DMS53 (cell line): Measurements from ENCODE around the gene NPAS3.

ENCODE experiments used
- DNase-seq: peaks from one replicate; lab custom pipeline; 2025; lab: John Stamatoyannopoulos, UW

NPAS3 gene

GRCh38 chr14:33836203-33836899, 897.7 kb downstream of the NPAS3 start:
- DNase-seq: no peak

- no peak for DNase-seq
Measured at GRCh38 chr14:33836900-33837577, 898.4 kb downstream of the NPAS3 start.

GRCh38 chr14:33837943-33838683, 899.4 kb downstream of the NPAS3 start:
- no peak for DNase-seq

- peak; percentile 72 for DNase-seq
Measured at GRCh38 chr14:33839193-33840076, 900.8 kb downstream of the NPAS3 start.

GRCh38 chr14:33840797-33841196, 902.1 kb downstream of the NPAS3 start:
- DNase-seq: no peak

GRCh38 chr14:33842299-33842698, 903.6 kb downstream of the NPAS3 start:
- no peak for DNase-seq

- DNase-seq: no peak
Measured at GRCh38 chr14:33844118-33844517, 905.4 kb downstream of the NPAS3 start.

DNA sequence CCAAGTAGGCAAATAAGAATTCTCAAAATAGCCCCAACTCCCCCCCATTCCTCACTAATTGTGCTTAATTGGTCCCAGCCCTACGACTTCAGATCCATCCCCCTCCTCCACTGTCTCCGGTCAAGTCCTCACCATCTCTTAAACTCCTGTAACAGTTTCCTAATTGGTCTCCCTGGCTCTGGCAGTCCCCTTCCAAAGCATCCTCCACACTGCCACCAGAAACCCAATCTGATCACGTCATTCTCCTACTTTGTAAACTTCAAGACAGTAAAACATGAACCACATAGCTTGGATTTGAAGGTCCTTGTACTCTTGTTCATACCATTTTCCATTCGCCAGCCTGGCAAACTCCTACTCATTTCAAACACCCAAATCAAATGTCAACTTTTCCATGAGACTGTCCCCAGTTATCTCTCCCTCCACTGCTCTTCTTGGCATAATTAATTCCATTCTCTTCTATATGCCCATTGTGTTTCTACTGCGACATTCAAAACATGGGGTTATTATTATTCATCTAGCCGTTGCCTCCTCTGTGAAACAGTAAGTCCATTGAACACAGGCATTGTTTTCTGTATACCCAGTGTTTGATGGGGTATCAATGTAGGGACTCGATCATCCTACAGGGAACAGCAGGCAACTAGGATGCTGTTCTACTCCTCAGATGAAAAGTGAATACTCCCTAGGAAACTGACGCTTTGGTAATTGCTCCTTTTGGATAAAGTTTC, 907.6 kb downstream of the NPAS3 start:
- no peak for DNase-seq

DNA sequence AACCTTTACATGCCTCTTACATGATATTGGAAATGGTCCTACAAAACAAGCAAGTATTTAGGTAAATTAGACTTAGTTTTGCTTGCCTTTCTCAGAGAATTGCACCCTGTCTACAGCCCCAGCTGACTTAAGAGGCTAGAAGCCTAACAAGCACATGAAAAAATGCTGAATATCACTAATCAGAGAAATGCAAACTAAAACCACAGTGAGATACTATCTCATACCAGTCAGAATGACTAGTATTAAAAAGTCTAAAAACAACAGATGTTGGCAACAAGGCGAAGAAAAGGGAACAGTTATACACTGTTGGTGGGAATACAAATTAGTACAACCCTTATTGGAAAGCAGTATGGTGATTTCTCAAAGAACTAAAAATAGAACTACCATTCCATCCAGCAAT, 908.4 kb downstream of the NPAS3 start:
- no peak for DNase-seq

DNA sequence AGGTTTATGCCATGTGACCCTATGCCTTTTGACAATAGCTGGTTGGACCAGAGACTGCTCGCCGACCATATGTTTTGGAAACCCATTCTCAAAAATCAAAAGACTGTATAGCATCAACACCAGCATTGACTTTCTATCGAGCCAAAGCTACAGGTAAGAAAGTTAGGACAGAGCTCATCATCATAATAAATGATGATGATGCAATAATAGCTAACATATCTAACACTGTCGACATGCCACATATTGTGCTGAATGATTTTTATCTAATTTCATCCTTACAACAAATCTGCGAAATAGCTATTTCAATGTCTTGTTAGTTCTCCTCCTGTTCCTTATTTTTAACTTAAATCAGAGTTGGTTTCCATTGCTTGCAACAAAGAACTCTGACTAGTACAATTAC, 909.3 kb downstream of the NPAS3 start:
- DNase-seq: no peak

DNA sequence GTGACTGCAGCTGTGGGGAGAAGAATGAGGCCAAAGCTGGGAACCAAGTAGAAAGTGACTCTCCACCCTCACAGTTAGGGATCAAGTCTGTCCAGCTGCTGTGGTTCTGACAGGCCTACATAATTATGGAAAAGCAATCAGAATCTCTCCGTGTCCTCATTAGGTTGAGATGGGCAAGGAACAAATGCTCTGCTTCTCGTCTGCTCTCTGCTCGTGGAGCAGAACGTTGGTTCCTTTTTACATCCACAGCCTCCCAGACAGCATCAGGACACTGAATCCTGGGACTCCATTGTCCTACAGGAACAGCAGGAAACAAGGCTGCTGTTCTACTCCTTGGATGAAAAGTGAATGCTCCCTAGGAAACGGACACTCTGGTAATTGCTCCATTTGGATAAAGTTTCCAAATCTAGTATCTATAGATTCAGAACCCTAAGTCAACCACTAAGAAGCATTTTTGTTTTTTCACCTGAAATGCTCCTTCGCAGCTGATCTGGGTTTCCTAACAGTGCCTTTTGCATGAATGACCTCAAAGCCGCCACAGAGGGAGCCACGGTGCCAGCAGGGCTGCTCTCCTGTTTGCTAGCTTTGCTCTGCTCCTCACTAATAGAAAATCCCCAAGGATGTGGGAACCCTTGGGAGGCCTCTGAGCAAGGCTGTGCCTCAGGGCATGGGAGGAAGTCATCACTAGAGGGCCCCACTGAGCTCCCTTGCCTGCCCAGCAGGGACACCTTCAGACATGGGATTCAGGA, 910.2 kb downstream of the NPAS3 start:
- DNase-seq: peak; percentile 91

DNA sequence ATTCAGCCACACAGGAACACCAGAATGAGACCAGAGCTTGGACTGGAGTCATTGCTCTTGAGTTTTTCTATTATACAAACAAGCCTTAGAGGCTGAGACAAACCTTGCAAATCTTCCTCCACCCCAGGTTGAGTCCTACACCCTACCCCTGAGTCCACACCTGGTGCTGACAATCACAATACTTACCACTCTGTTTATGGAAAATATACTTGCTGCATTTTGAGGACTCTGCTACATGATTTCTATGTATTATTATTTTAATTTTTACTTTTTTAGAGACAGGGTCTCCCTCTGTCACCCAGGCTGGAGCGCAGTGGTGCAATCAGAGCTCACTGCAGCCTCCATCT, 910.7 kb downstream of the NPAS3 start:
- no peak for DNase-seq

- no peak for DNase-seq
Measured at GRCh38 chr14:33850826-33851225, 912.1 kb downstream of the NPAS3 start.

DNA sequence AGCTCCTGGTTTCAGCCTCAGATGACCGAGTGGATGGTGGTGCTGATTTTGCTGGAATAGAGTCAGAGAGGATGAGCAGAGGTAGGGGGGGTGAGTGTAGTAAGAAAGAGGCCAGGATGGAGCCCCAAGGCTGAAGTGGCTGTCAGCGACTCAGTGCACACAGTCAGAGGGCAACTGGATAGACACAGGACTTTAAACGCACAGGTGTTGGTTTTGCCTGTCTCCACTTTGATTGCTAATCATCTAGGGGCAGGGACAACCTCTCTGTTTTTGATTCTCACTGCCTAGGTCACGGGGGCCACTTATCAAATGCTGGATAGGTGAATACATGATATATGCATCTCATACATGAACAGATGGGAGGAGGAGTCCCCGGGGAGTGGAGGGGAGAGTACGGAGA, 912.7 kb downstream of the NPAS3 start:
- no peak for DNase-seq

- DNase-seq: no peak
Measured at GRCh38 chr14:33851931-33852330, 913.3 kb downstream of the NPAS3 start.
